ENCODE data around the gene DDIT3. TPM values are rescaled to one million over a fixed set of nuclear protein-coding genes. Genes with fewer than 3 reads are reported as not detected.

The DDIT3 gene
- total RNA-seq, 4 donors from 2014 or later, result 5.1 to 23.3 (median 15.4) TPM

GRCh38 chr12:57522887-57523705 lies 2.8 kb upstream of the DDIT3 start:
- TF ChIP-seq CTCF (IDR thresholded peaks at IDR 0.05) (no peak), POLR2A (IDR thresholded peaks at IDR 0.05) (peak in 1 of 4 donors; percentile 54)
- H3K4me1 ChIP-seq, result peaks cover 47 to 75% (median 48%) of the 10 kb centered on the region in 3 donors
- 0% methylated on average over 4 to 7 of the region's 38 CpGs for WGBS, 2 donors
- H3K9me3 ChIP-seq, result no peaks in the 10 kb centered on the region
- peak overlapping the region; percentile 69 to 93 (median 72) for H3K4me3 ChIP-seq
- peaks cover 31 to 45% (median 33%) of the 10 kb centered on the region in 3 donors for H3K36me3 ChIP-seq
- H3K27ac ChIP-seq, result peak overlapping the region; percentile 96 to 100 (median 99)
- DNase-seq, result no peak
- no peaks in the 10 kb centered on the region for H3K27me3 ChIP-seq
- intact Hi-C loops (cut with DNase I), result no loop called here

- intact Hi-C loops (cut with DNase I), result no loop called here
- DNase-seq, result peak; percentile 76
Measured at GRCh38 chr12:57522011-57522886, 1.9 kb upstream of the DDIT3 start, which contains the start of gene MBD6. TSS of gene MBD6 (plus strand) at chr12:57522824. CDS start at chr12:57524304, 1,480 bp downstream.

GRCh38 chr12:57521525-57522010 lies 1.3 kb upstream of the DDIT3 start:
- WGBS, 2 donors, result 43 to 51% methylated on average over 11 to 12 of the region's 17 CpGs
- intact Hi-C loops (cut with DNase I), result no loop called here
- TF ChIP-seq POLR2A (IDR thresholded peaks at IDR 0.05), result no peak
- TF ChIP-seq CTCF (IDR thresholded peaks at IDR 0.05), result no peak

More at GRCh38 chr12:57522011-57522886, 1.9 kb upstream of the DDIT3 start, which contains the start of gene MBD6:
- peaks cover 23 to 45% (median 26%) of the 10 kb centered on the region in 3 donors for H3K36me3 ChIP-seq
- H3K27ac ChIP-seq, result peak within 1 kb of the TSS; percentile 96 to 100 (median 99)
- H3K4me1 ChIP-seq, result peaks cover 51 to 84% (median 57%) of the 10 kb centered on the region in 3 donors
- no peaks in the 10 kb centered on the region for H3K9me3 ChIP-seq
- no peaks in the 10 kb centered on the region for H3K27me3 ChIP-seq
- H3K4me3 ChIP-seq, result peak within 1 kb of the TSS; percentile 69 to 93 (median 72)
- TF ChIP-seq CTCF (IDR thresholded peaks at IDR 0.05) (peak in 1 of 6 experiments; percentile 1), POLR2A (IDR thresholded peaks at IDR 0.05) (peak in 2 of 4 donors; percentile 44 to 55)
- WGBS, 2 donors, result 0 to 4% methylated on average over 1 to 2 of the region's 57 CpGs

GRCh38 chr12:57519796-57520052 lies 590 bp downstream of the DDIT3 start:
- Histone ChIP-seq H3K27me3 (no peaks in the 10 kb centered on the region), H3K27ac (peak overlapping the region; percentile 96 to 100 (median 99)), H3K4me1 (peaks cover 51 to 82% (median 51%) of the 10 kb centered on the region in 3 donors), H3K36me3 (peaks cover 17 to 45% (median 22%) of the 10 kb centered on the region in 3 donors), H3K9me3 (no peaks in the 10 kb centered on the region), H3K4me3 (peak overlapping the region; percentile 57 to 93 (median 72))
- DNase-seq, result no peak
- WGBS, 2 donors, result no CpG with 5 or more reads among the region's 8 CpGs
- intact Hi-C loops (cut with DNase I), result no loop called here
- TF ChIP-seq CTCF (IDR thresholded peaks at IDR 0.05) (no peak), POLR2A (IDR thresholded peaks at IDR 0.05) (no peak)

More at GRCh38 chr12:57521525-57522010, 1.3 kb upstream of the DDIT3 start:
- Histone ChIP-seq H3K27me3 (no peaks in the 10 kb centered on the region), H3K36me3 (peaks cover 20 to 45% (median 26%) of the 10 kb centered on the region in 3 donors), H3K4me3 (peak overlapping the region in 3 of 4 donors; percentile 69 to 93 (median 76)), H3K4me1 (peaks cover 51 to 86% (median 60%) of the 10 kb centered on the region in 3 donors), H3K27ac (peak overlapping the region; percentile 96 to 100 (median 99)), H3K9me3 (no peaks in the 10 kb centered on the region)
- no peak for DNase-seq
